ENCODE measurements around the gene ICE2. TPM values are rescaled to one million over a fixed set of nuclear protein-coding genes. Genes with fewer than 3 reads are reported as not detected.

ICE2 gene
- total RNA-seq, 6 experiments from 2014 or later = 29.3 to 36.9 (median 33.8) TPM

- peaks cover 7% of the 10 kb centered on the region; the same call in 1 of the 2 replicates for H3K36me3 Mint-ChIP-seq (ENCODE audit: low read depth)
- TF ChIP-seq CTCF (IDR thresholded peaks at IDR 0.05) = no peak
- H3K9me3 Mint-ChIP-seq = no peaks in the 10 kb centered on the region
- H3K27me3 Mint-ChIP-seq (ENCODE audit: insufficient read depth) = no peaks in the 10 kb centered on the region; the same call in 1 of the 2 replicates
- H3K4me3 Mint-ChIP-seq = peak overlapping the region; percentile 59
- peak overlapping the region; percentile 93 for H3K27ac Mint-ChIP-seq
- peak; percentile 78 for DNase-seq
- peaks cover 70% of the 10 kb centered on the region for H3K4me1 Mint-ChIP-seq (ENCODE audit: low read depth)
These were observed 57.4 kb downstream of the ICE2 start for GRCh38 chr15:60421544-60421943.

- DNase-seq = no peak
- Mint-ChIP-seq H3K9me3 (no peaks in the 10 kb centered on the region), H3K27ac (peak overlapping the region; percentile 93), H3K4me1 (ENCODE audit: low read depth) (peaks cover 61% of the 10 kb centered on the region), H3K4me3 (peak overlapping the region; percentile 6; the same call in 1 of the 2 replicates), H3K36me3 (ENCODE audit: low read depth) (no peaks in the 10 kb centered on the region; the same call in 1 of the 2 replicates), H3K27me3 (ENCODE audit: insufficient read depth) (no peaks in the 10 kb centered on the region; the same call in 1 of the 2 replicates)
- no peak for TF ChIP-seq CTCF (IDR thresholded peaks at IDR 0.05)
These were observed 58.7 kb downstream of the ICE2 start for GRCh38 chr15:60420203-60420716.

GRCh38 chr15:60419753-60420152, 59.2 kb downstream of the ICE2 start:
- peaks cover 56% of the 10 kb centered on the region for H3K4me1 Mint-ChIP-seq (ENCODE audit: low read depth)
- H3K4me3 Mint-ChIP-seq = peak overlapping the region; percentile 6; the same call in 1 of the 2 replicates
- peak; percentile 35 for DNase-seq
- peaks cover 2% of the 10 kb centered on the region; the same call in 1 of the 2 replicates for H3K27me3 Mint-ChIP-seq (ENCODE audit: insufficient read depth)
- TF ChIP-seq CTCF (IDR thresholded peaks at IDR 0.05) = no peak
- H3K27ac Mint-ChIP-seq = peak overlapping the region; percentile 93
- no peaks in the 10 kb centered on the region for H3K9me3 Mint-ChIP-seq
- H3K36me3 Mint-ChIP-seq (ENCODE audit: low read depth) = no peaks in the 10 kb centered on the region

DNA sequence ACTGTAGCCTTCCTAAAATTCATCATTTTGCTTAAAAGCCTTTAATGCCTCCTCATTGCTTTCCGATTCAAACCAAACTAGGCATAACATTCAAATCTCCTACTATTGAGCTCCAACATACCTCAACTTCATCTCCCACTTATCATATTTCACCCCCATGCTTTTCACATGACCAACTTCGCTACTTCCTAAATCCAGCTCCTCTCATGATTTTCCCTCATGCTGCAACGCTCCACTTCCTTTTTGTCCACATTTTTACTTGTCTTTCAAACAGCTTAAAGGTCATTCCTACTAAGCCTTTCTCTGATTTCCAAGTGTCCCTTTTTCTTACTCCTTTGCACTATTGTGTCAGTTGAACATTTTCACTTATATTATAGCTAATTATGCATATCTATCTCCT, 60.8 kb downstream of the ICE2 start:
- DNase-seq = no peak
- Mint-ChIP-seq H3K27ac (no peak overlapping the region), H3K9me3 (no peaks in the 10 kb centered on the region), H3K4me3 (no peak overlapping the region), H3K4me1 (ENCODE audit: low read depth) (peaks cover 53% of the 10 kb centered on the region), H3K27me3 (ENCODE audit: insufficient read depth) (peaks cover 2% of the 10 kb centered on the region; the same call in 1 of the 2 replicates), H3K36me3 (ENCODE audit: low read depth) (0 out of 2 replicates have a peak, but pooled peaks cover 5% of the 10 kb centered on the region)
- TF ChIP-seq CTCF (IDR thresholded peaks at IDR 0.05) = no peak

- no peak overlapping the region for H3K27ac Mint-ChIP-seq
- no peak for DNase-seq
- H3K27me3 Mint-ChIP-seq (ENCODE audit: insufficient read depth) = peaks cover 2% of the 10 kb centered on the region; the same call in 1 of the 2 replicates
- no peak overlapping the region for H3K4me3 Mint-ChIP-seq
- peaks cover 48% of the 10 kb centered on the region for H3K4me1 Mint-ChIP-seq (ENCODE audit: low read depth)
- no peaks in the 10 kb centered on the region for H3K9me3 Mint-ChIP-seq
- 0 out of 2 replicates have a peak, but pooled peaks cover 5% of the 10 kb centered on the region for H3K36me3 Mint-ChIP-seq (ENCODE audit: low read depth)
- no peak for TF ChIP-seq CTCF (IDR thresholded peaks at IDR 0.05)
These were observed 61.8 kb downstream of the ICE2 start for GRCh38 chr15:60417112-60417511.

Measured in HFFc6 (cell line).